SK-N-SH treated with all-trans-retinoic acid at 6 μM for 48 hours (cell line): ENCODE data around the gene BUD13.

ENCODE experiments used
- CREB5 ChIP-seq: fragments of 250-450 bp; sonication (Bioruptor Pico); IDR thresholded peaks from 2 replicates; pipeline ENCODE4 v1.5.1; 2020; ENCODE audit warnings: low read depth, mild to moderate bottlenecking, moderate library complexity
- ZFP3 ChIP-seq: fragments of 250-450 bp; sonication (Bioruptor Pico); IDR thresholded peaks from 2 replicates; pipeline ENCODE4 v1.5.0; 2020; ENCODE audit warnings: mild to moderate bottlenecking, moderate library complexity
- TF ChIP-seq, protein P1 (sequence below): fragments of 250-450 bp; sonication (Bioruptor Pico); IDR thresholded peaks from 2 replicates; pipeline ENCODE4 v1.8.0; 2021; ENCODE audit warnings: low read depth, mild to moderate bottlenecking, moderate library complexity, borderline replicate concordance

DNA sequence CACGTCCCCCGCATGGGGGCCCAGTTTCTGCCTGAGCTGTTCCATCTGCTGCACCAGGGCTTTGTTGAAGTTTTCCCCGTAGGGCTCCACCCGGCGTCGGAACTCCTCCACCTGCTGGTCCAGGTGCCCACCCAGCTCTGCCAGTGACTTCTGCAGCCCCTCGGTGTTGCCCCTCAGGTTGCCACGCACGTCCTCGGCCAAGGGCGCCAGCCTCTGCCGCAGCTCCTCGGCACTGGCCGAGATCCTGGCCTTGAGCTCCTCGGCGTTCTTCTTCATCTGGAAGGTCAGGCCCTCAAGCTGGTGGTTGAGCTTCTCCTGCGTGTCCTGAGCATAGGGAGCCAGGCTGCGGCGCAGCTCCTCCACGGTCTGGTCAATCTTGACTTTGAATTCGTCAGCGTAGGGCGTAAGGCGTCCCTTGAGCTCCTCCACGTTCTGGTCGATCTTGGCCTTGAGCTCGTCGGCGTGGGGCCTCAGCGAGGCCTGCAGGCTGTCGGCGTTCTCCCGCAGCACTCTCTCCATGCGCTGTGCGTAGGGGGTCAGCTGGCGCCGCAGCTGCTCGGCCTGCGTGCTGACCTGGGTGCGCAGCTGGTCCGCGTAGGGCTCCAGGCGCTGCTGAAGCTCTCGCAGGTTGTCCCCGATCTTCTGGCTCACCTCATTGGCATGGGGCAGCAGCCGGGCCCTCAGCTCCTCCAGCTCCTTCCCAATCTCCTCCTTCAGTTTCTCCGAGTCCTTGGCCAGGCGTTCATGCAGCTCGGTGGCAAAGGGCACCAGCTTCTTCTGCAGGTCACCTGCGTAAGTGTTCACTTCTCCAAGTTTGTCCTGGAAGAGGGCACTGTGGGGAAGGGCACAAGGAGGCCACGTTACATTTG, 48.5 kb upstream of the BUD13 start:
- no peak for TF ChIP-seq CREB5 (CRISPR knock-in tag)
- TF ChIP-seq, protein P1, sequence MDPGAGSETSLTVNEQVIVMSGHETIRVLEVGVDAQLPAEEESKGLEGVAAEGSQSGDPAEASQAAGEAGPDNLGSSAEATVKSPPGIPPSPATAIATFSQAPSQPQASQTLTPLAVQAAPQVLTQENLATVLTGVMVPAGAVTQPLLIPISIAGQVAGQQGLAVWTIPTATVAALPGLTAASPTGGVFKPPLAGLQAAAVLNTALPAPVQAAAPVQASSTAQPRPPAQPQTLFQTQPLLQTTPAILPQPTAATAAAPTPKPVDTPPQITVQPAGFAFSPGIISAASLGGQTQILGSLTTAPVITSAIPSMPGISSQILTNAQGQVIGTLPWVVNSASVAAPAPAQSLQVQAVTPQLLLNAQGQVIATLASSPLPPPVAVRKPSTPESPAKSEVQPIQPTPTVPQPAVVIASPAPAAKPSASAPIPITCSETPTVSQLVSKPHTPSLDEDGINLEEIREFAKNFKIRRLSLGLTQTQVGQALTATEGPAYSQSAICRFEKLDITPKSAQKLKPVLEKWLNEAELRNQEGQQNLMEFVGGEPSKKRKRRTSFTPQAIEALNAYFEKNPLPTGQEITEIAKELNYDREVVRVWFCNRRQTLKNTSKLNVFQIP = no peak
- TF ChIP-seq ZFP3 (CRISPR knock-in tag) = no peak
